Suprapubic skin (tissue), 4 donors: ENCODE data around the gene RAB14. TPM values are rescaled to one million over a fixed set of nuclear protein-coding genes. Genes with fewer than 3 reads are reported as not detected.

Experiments used
- total RNA-seq, 4 donors: library from RNA; depleted of rRNA; stranded (reverse); fragments of >200 nt; gene quantifications; one replicate each; pipeline ENCODE4 v1.1.0, GENCODE V29; 2016

RAB14 gene
- total RNA-seq, 4 donors from 2014 or later: 41.4 to 49.5 (median 45.9) TPM

Other genes with a start within 250 kb of the RAB14 start
- 10 to 100 TPM in 2 of 4 donors, 1 to 10 TPM in 2; 3.2 to 13.2 (median 6.8) TPM for gene C5, start 151.6 kb downstream of the RAB14 start, total RNA-seq
- 10 to 100 TPM in 3 of 4 donors, 1 to 10 TPM in 1; 6.4 to 24.6 (median 13.6) TPM for gene CNTRL, start 126.9 kb downstream of the RAB14 start, total RNA-seq
- gene GSN, start 66.3 kb upstream of the RAB14 start, total RNA-seq: 100 to 1,000 TPM; 681 to 944 (median 771) TPM
- 100 to 1,000 TPM; 166 to 238 (median 185) TPM for gene STOM, start 168.4 kb upstream of the RAB14 start, total RNA-seq